Nephron (organoid): ENCODE measurements around the gene SP1.
"Not testable (repeated sequence)": the region's sequence is repeated elsewhere in the genome, so short reads cannot be mapped to it uniquely, and the experiment has no call there.

Source experiments
- H3K27ac Mint-ChIP-seq, 3 experiments: 2 replicates each; pipeline ENCODE4 v1.8.0; 2020; ENCODE audit warnings: mixed read lengths in 3 of 3, mild to moderate bottlenecking in 2 of 3, moderate library complexity in 1 of 3
- H3K27me3 Mint-ChIP-seq: 2 replicates; pipeline ENCODE4 v1.8.0; 2021; ENCODE audit warnings: low read depth, mild to moderate bottlenecking, moderate library complexity, mixed read lengths
- H3K36me3 Mint-ChIP-seq: 2 replicates; pipeline ENCODE4 v1.8.0; 2020; ENCODE audit warnings: low read depth, mixed read lengths
- H3K4me1 Mint-ChIP-seq: 2 replicates; pipeline ENCODE4 v1.8.0; 2020; ENCODE audit warnings: mixed read lengths
- H3K4me3 Mint-ChIP-seq, 3 experiments: 2 replicates each; pipeline ENCODE4 v1.8.0; 2020; ENCODE audit warnings: mild to moderate bottlenecking in 3 of 3, mixed read lengths in 3 of 3, moderate library complexity in 2 of 3
- H3K9me3 Mint-ChIP-seq: 2 replicates; pipeline ENCODE4 v1.8.0; 2020; ENCODE audit warnings: mixed read lengths
- TF ChIP-seq, protein P1 (sequence below), 3 experiments: fragments of 200-600 bp; sonication (generic); IDR thresholded peaks; one replicate each; pipeline ENCODE4 v1.5.0; 2021; ENCODE audit warnings: antibody characterized with exemption in 3 of 3; ENCODE audit not compliant: unreplicated experiment in 3 of 3

The SP1 gene

DNA sequence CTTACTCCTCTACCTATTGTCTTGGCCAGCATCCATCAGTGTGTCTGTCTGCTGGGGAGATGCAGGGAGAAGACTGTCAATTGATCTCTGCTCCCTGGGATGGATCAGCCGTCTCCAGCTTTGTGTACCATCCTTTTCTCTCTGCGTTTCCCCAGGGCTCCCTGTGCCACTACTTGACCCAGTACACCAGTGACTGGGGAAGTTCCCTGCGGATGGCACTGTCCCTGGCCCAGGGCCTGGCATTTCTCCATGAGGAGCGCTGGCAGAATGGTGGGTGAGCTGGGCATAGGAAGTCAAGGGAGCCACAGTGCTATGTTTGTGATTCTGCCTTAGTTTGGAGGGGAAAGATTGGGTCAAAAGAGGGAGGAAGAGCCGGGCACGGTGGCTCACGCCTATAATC, 48.8 kb downstream of the SP1 start:
- H3K27ac Mint-ChIP-seq: no peak overlapping the region
- no peaks in the 10 kb centered on the region for H3K9me3 Mint-ChIP-seq
- peaks cover 2% of the 10 kb centered on the region for H3K27me3 Mint-ChIP-seq
- peaks cover 10% of the 10 kb centered on the region for H3K4me1 Mint-ChIP-seq
- no peak overlapping the region for H3K4me3 Mint-ChIP-seq
- H3K36me3 Mint-ChIP-seq: no peaks in the 10 kb centered on the region
- TF ChIP-seq, protein P1, sequence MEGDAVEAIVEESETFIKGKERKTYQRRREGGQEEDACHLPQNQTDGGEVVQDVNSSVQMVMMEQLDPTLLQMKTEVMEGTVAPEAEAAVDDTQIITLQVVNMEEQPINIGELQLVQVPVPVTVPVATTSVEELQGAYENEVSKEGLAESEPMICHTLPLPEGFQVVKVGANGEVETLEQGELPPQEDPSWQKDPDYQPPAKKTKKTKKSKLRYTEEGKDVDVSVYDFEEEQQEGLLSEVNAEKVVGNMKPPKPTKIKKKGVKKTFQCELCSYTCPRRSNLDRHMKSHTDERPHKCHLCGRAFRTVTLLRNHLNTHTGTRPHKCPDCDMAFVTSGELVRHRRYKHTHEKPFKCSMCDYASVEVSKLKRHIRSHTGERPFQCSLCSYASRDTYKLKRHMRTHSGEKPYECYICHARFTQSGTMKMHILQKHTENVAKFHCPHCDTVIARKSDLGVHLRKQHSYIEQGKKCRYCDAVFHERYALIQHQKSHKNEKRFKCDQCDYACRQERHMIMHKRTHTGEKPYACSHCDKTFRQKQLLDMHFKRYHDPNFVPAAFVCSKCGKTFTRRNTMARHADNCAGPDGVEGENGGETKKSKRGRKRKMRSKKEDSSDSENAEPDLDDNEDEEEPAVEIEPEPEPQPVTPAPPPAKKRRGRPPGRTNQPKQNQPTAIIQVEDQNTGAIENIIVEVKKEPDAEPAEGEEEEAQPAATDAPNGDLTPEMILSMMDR (IDR thresholded peaks at IDR 0.05; ENCODE audit: unreplicated experiment in 3 of 3): no peak

DNA sequence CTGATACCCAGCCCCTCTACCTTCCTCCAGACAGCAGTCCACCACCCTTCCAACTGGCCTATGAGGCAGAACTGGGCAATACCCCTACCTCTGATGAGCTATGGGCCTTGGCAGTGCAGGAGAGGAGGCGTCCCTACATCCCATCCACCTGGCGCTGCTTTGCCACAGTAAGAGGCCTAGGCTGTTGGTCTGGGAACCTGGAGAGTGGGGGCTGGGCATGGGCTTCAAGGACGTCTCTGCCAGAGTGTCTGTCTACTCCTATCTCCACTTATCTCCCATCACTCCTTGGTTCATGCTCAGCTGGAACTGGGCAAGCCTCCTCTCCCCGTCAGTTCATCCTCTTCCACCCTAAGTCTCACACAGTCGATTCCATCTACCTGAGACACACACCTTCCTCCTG, 50.1 kb downstream of the SP1 start:
- no peak overlapping the region for H3K4me3 Mint-ChIP-seq
- no peaks in the 10 kb centered on the region for H3K36me3 Mint-ChIP-seq
- H3K4me1 Mint-ChIP-seq: peaks cover 4% of the 10 kb centered on the region
- TF ChIP-seq, protein P1 (IDR thresholded peaks at IDR 0.05; ENCODE audit: unreplicated experiment in 3 of 3): no peak
- H3K9me3 Mint-ChIP-seq: no peaks in the 10 kb centered on the region
- H3K27me3 Mint-ChIP-seq: no peaks in the 10 kb centered on the region
- no peak overlapping the region for H3K27ac Mint-ChIP-seq

DNA sequence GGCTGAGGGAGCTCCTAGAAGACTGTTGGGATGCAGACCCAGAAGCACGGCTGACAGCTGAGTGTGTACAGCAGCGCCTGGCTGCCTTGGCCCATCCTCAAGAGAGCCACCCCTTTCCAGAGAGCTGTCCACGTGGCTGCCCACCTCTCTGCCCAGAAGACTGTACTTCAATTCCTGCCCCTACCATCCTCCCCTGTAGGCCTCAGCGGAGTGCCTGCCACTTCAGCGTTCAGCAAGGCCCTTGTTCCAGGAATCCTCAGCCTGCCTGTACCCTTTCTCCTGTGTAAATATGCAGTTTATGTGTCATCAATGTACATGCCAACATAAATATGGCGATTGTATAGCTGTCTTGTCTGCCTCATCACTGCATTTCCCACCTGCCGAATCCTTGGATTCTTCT, 51.2 kb downstream of the SP1 start:
- Mint-ChIP-seq H3K27ac (no peak overlapping the region), H3K9me3 (no peaks in the 10 kb centered on the region), H3K4me3 (no peak overlapping the region), H3K36me3 (no peaks in the 10 kb centered on the region), H3K4me1 (peaks cover 4% of the 10 kb centered on the region), H3K27me3 (no peaks in the 10 kb centered on the region)
- TF ChIP-seq, protein P1 (IDR thresholded peaks at IDR 0.05; ENCODE audit: unreplicated experiment in 3 of 3): no peak

DNA sequence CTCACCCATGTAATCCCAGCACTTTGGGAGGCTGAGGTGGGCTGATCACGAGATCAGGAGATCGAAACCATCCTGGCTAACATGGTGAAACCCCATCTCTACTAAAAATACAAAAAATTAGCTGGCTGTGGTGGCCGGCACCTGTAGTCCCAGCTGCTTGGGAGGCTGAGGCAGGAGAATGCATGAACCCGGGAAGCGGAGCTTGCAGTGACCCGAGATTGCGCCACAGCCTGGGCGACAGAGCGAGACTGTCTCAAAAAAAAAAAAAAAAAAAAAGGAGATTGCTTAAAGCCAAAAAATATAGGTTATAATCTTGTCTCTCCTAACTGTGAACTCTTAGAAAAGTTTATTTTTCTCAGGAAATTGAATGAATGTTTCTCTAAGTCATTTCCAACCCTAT, 55.4 kb downstream of the SP1 start:
- not testable (repeated sequence) for H3K27me3 Mint-ChIP-seq, H3K4me1 Mint-ChIP-seq, H3K9me3 Mint-ChIP-seq, H3K27ac Mint-ChIP-seq, H3K4me3 Mint-ChIP-seq, H3K36me3 Mint-ChIP-seq

DNA sequence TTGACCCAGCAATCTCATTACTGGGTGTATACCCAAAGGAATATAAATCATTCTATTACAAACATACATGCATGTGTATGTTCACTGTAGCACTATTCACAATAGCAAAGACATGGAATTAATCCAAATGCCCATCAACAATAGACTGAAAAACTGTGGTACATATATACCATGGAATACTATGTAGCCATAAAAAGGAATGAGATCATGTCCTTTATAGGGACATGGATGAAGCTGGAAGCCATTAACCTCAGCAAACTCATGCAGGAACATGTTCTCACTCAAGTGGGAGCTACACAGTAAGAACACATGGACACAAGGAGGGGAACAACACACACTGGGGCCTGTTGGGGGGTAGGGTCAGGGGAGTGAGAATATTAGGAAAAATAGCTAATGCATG, 59.6 kb downstream of the SP1 start:
- peak overlapping the region; percentile 32 to 73 (median 62) for H3K4me3 Mint-ChIP-seq
- H3K27me3 Mint-ChIP-seq, H3K9me3 Mint-ChIP-seq, H3K36me3 Mint-ChIP-seq: not testable (repeated sequence)
- H3K4me1 Mint-ChIP-seq: peaks cover 25% of the 10 kb centered on the region
- H3K27ac Mint-ChIP-seq: peak overlapping the region; percentile 61 to 92 (median 87)

DNA sequence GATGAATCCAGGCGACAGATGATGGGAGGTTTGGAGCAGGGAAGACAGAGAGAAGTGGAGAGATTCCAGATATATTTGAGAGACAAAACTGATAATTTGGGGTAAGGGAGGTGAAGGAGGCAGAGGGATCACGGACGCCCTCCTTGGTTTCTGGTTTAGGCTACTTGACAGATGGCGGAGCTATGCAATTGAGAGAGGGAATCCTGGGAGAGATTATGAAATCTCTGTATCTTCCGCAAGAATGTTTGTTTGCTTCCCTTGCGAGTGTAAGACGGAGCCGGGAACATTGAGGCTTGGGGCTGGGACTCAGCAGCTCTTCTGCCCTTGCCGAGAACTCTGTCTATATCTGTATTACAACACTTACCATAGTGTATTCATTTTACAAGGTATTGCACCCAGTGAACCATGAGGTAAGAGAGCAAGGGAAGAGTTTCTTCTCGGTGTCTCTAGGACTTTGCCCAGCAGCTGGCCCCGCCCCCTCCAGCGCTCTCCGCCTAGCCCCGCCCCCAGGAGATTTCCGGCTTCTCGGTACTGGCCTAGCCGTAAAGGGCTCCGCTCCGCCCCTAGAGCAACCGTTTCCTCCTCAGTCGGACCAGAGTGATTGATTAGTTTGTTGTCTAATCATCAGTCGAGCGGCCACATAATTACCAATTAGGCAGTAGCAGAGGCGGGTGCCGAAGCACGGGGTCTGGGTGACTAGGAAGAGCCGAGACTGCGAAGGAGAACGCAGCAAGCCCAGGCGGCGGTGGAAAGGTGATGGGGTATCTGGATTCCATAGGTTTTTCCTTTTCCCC, 61.3 kb downstream of the SP1 start, which contains the start of gene PRR13:
Gene PRR13, plus strand, starts transcription at position 695 of the 794 bp plus-strand sequence. CDS start 981 bp downstream, outside the sequence.
- peak within 1 kb of the TSS; percentile 94 to 99 (median 98) for H3K27ac Mint-ChIP-seq
- TF ChIP-seq, protein P1 (IDR thresholded peaks at IDR 0.05; ENCODE audit: unreplicated experiment in 3 of 3): no peak

DNA sequence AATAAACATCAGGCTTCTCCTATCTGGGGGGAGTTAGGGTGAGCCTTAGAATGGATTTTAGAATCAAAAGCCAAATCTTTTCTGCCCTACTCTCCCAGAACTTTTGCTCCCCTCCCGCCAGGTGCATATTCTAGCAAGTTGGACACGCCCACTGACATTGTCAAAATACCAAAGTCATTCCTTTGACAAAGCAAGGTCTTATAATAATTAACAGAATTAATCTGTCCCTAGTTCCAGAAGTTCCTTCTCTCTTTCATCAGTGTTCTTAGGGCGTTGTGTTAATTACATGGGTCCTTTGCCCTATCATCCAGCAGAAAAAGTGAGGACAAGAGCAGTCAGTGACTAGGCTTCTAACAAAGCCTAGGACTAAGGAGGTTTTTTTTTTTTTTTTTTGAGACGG, 64.0 kb downstream of the SP1 start:
- H3K4me3 Mint-ChIP-seq: peak overlapping the region; percentile 73 to 75 (median 74)
- TF ChIP-seq, protein P1 (IDR thresholded peaks at IDR 0.05; ENCODE audit: unreplicated experiment in 3 of 3): no peak
- peaks cover 25% of the 10 kb centered on the region for H3K4me1 Mint-ChIP-seq
- peaks cover 34% of the 10 kb centered on the region for H3K36me3 Mint-ChIP-seq
- H3K27ac Mint-ChIP-seq: peak overlapping the region; percentile 57 to 88 (median 74)
- no peaks in the 10 kb centered on the region for H3K27me3 Mint-ChIP-seq
- no peaks in the 10 kb centered on the region for H3K9me3 Mint-ChIP-seq

More for the DNA sequence above, 61.3 kb downstream of the SP1 start, which contains the start of gene PRR13:
- Mint-ChIP-seq H3K27me3 (no peaks in the 10 kb centered on the region), H3K4me1 (peaks cover 25% of the 10 kb centered on the region), H3K36me3 (peaks cover 20% of the 10 kb centered on the region), H3K9me3 (no peaks in the 10 kb centered on the region), H3K4me3 (peak within 1 kb of the TSS; percentile 90 to 95 (median 90))

DNA sequence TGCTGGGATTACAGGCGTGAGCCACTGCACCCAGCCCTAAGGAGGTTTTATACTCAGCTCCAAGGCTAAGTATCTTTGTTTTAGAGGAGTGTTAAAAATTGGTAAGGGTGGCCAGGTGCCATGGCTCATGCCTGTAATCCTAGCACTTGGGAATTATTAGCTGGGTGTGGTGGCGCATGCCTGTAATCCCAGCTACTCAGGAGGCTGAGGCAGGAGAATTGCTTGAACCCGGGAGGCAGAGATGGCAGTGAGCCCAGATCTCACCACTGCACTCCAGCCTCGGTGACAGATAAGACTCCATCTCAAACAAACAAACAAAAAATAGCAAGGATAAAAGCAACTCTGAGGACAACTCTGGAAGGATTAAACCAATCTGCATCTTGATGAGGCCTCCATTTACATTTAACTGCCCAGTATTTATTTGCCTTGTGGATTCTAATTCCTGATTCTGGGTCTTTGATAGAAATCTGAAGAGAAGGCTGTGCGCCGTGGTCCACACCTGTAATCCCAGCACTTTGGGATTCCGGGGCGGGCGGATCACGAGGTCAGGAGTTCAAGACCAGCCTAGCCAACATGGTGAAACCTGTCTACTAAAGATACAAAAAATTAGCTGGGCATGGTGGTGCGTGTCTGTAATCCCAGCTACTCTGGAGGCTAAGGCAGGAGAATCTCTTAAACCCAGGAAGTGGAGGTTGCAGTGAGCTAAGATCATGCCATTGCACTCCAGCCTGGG, 64.8 kb downstream of the SP1 start:
- Mint-ChIP-seq H3K36me3 (peaks cover 34% of the 10 kb centered on the region), H3K4me1 (peaks cover 25% of the 10 kb centered on the region), H3K4me3 (peak overlapping the region in 1 of 3 experiments; percentile 35)
- not testable (repeated sequence) for H3K27me3 Mint-ChIP-seq, H3K27ac Mint-ChIP-seq, H3K9me3 Mint-ChIP-seq
